ENCODE measurements around the gene TMEM272.
A peak's percentile ranks its signal among the peaks of the same experiment; 100 is the strongest.

Gene TMEM272

DNA sequence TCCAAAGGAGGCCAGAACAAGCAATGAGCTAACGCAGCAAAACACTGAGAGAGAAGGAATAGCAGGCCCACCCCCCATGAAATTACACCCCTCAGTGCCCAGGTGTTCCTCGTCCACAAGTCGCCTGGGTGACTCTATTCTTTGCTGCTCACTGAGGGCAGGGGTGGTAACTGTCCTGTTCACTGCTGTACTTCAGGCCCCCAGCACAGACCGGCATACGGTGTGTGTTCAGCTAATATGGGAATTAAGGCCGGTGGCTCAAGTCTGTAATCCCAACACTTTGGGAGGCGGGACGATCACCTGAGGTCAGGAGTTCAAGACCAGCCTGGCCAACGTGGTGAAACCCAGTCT lies 72.9 kb downstream of the TMEM272 start:
- no peak for TF ChIP-seq Cebpa-rat (IDR thresholded peaks at IDR 0.05)

DNA sequence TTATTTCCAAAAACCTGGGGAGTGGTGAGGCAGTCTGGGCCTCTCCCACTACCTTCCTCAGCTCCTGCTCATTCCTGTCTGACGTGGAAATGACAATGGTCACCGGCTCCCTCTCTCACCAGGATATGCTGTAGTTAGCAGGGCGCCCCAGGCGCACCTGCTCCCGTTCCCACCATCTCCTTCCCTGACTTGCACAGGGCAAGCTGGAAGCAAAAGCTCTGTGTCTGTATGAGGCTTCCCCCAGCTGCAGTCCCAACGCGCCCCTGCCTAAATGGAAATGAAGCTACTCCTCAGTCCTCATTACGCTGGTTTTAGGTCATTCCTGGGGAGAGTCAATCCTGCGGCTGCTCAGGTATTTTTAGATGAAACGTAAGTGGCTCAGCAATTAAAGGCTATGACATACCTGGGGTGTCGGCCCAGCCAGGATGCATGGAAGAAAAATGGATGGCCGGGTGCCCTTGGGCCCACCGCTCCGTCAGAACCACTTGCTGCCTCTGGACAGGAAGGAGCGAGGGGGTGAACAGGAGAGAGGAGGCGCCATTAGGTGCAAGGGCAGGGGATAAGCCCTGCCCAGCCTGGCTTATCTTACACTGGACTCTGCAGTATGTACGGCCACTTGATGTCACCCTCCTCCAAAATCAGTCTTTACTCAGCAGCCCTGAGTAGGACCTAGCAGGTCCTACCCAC lies 73.4 kb downstream of the TMEM272 start:
- H3K36me3 ChIP-seq, result peaks cover 9% of the 10 kb centered on the region; the same call in 1 of the 2 replicates
- H3K27me3 ChIP-seq, result no peaks in the 10 kb centered on the region
- H3K9me3 ChIP-seq, result no peaks in the 10 kb centered on the region
- no peak overlapping the region for H3K4me3 ChIP-seq
- no peaks in the 10 kb centered on the region for H4K20me1 ChIP-seq
- H3K4me1 ChIP-seq, result no peaks in the 10 kb centered on the region
- no peak for TF ChIP-seq Cebpa-rat (IDR thresholded peaks at IDR 0.05)
- no peak overlapping the region for H3K9ac ChIP-seq
- H3K27ac ChIP-seq, result no peak overlapping the region
- H3K4me2 ChIP-seq, result no peak overlapping the region

More for the DNA sequence above, 72.9 kb downstream of the TMEM272 start:
- Histone ChIP-seq H3K27ac (no peak overlapping the region), H3K4me1 (no peaks in the 10 kb centered on the region), H3K36me3 (peaks cover 4% of the 10 kb centered on the region; the same call in 1 of the 2 replicates), H3K4me2 (no peak overlapping the region), H4K20me1 (no peaks in the 10 kb centered on the region), H3K9ac (no peak overlapping the region), H3K4me3 (no peak overlapping the region), H3K9me3 (no peaks in the 10 kb centered on the region), H3K27me3 (no peaks in the 10 kb centered on the region)

- Histone ChIP-seq H3K27ac (no peak overlapping the region), H3K4me1 (no peaks in the 10 kb centered on the region), H3K27me3 (no peaks in the 10 kb centered on the region), H3K9me3 (no peaks in the 10 kb centered on the region), H3K4me2 (no peak overlapping the region), H3K9ac (no peak overlapping the region), H4K20me1 (no peaks in the 10 kb centered on the region), H3K4me3 (no peak overlapping the region), H3K36me3 (peaks cover 14% of the 10 kb centered on the region)
- no peak for TF ChIP-seq Cebpa-rat (IDR thresholded peaks at IDR 0.05)
Observed at GRCh38 chr13:51770681-51771417, 74.1 kb downstream of the TMEM272 start.

DNA sequence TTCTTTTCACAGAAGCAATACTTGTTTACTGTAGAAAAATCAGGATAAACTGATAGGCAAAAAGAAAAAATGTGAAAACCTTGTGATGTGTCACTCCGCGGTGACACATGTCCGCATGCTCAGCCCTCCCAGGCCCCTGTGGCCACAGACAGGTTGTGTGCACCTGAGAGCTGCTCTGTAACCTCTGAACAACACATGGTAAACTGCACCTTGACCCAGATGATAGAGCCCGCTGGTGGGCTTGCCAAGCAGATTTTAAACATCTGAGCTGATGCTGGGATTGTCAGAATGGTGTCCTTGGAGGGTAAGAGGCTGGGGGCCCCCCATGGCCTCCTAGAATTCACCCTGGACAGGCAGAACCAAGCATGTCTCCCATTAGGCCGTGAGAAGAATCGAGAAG lies 74.8 kb downstream of the TMEM272 start:
- H3K9ac ChIP-seq, result no peak overlapping the region
- H4K20me1 ChIP-seq, result no peaks in the 10 kb centered on the region
- H3K4me1 ChIP-seq, result no peaks in the 10 kb centered on the region
- TF ChIP-seq Cebpa-rat (IDR thresholded peaks at IDR 0.05), result no peak
- H3K27me3 ChIP-seq, result no peaks in the 10 kb centered on the region
- no peak overlapping the region for H3K4me3 ChIP-seq
- H3K9me3 ChIP-seq, result no peaks in the 10 kb centered on the region
- no peak overlapping the region for H3K4me2 ChIP-seq
- no peak overlapping the region for H3K27ac ChIP-seq
- H3K36me3 ChIP-seq, result peaks cover 14% of the 10 kb centered on the region

GRCh38 chr13:51769455-51770127 lies 75.4 kb downstream of the TMEM272 start:
- H3K9ac ChIP-seq, result no peak overlapping the region
- H3K27ac ChIP-seq, result no peak overlapping the region
- H3K27me3 ChIP-seq, result no peaks in the 10 kb centered on the region
- H3K4me3 ChIP-seq, result no peak overlapping the region
- H4K20me1 ChIP-seq, result no peaks in the 10 kb centered on the region
- no peaks in the 10 kb centered on the region for H3K9me3 ChIP-seq
- no peak overlapping the region for H3K4me2 ChIP-seq
- peaks cover 14% of the 10 kb centered on the region for H3K36me3 ChIP-seq
- TF ChIP-seq Cebpa-rat (IDR thresholded peaks at IDR 0.05), result no peak
- H3K4me1 ChIP-seq, result peaks cover 4% of the 10 kb centered on the region

DNA sequence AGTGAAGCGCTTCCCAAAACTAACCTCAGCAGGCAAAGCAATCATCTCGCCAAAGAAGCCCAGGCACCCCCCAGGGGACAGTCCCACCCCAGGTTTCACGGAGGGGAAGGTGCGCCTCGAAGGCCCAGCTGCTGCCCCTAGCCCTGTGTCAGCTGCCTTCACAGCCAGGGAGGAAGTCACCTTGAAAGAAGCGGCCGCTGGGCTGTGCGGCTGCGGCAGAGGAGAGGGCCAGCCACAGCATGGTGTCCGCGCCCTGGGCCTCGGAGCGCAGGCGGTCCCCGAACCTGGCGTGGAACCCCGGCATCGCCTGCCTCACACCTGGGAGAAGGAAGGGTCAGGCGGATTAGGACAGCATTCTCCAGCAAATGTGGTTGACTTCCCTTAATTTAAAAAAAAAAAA lies 76.0 kb downstream of the TMEM272 start:
- TF ChIP-seq Cebpa-rat (IDR thresholded peaks at IDR 0.05), result no peak
- Histone ChIP-seq H3K27ac (no peak overlapping the region), H3K9ac (no peak overlapping the region), H3K4me2 (no peak overlapping the region), H4K20me1 (no peaks in the 10 kb centered on the region), H3K9me3 (no peaks in the 10 kb centered on the region), H3K4me1 (peaks cover 10% of the 10 kb centered on the region), H3K4me3 (no peak overlapping the region), H3K27me3 (no peaks in the 10 kb centered on the region), H3K36me3 (peaks cover 14% of the 10 kb centered on the region)

GRCh38 chr13:51768378-51768921 lies 76.5 kb downstream of the TMEM272 start:
- H3K4me2 ChIP-seq, result no peak overlapping the region
- no peaks in the 10 kb centered on the region for H3K9me3 ChIP-seq
- no peaks in the 10 kb centered on the region for H3K27me3 ChIP-seq
- H3K4me3 ChIP-seq, result no peak overlapping the region
- TF ChIP-seq Cebpa-rat (IDR thresholded peaks at IDR 0.05), result no peak
- peaks cover 12% of the 10 kb centered on the region for H3K4me1 ChIP-seq
- H3K27ac ChIP-seq, result no peak overlapping the region
- no peaks in the 10 kb centered on the region for H4K20me1 ChIP-seq
- H3K36me3 ChIP-seq, result peaks cover 15% of the 10 kb centered on the region
- no peak overlapping the region for H3K9ac ChIP-seq

DNA sequence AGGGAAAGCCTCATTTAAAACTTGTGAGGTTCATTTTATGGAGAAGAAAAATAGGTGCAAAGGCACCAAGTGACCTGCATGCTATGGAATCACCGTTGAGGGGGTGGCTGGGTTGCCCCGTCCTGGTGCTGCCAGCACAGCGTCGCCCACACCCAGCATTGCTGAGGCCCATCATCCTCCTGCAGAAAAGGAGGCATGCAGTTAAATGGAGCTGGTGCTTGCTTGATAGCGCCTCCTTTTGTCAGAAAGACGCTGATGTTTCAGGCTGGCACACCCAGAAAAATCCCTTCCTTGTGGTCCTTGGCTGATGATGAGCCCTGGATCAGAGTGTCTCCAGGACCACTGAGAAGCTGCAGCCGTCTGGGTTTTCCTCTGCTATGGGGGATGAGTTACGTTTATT lies 77.9 kb downstream of the TMEM272 start:
- no peak overlapping the region for H3K4me3 ChIP-seq
- no peaks in the 10 kb centered on the region for H3K9me3 ChIP-seq
- no peak overlapping the region for H3K27ac ChIP-seq
- H3K4me1 ChIP-seq, result peaks cover 12% of the 10 kb centered on the region
- peaks cover 24% of the 10 kb centered on the region for H3K36me3 ChIP-seq
- no peaks in the 10 kb centered on the region for H3K27me3 ChIP-seq
- no peak overlapping the region for H3K9ac ChIP-seq
- H4K20me1 ChIP-seq, result no peaks in the 10 kb centered on the region
- no peak overlapping the region for H3K4me2 ChIP-seq
- no peak for TF ChIP-seq Cebpa-rat (IDR thresholded peaks at IDR 0.05)

- Histone ChIP-seq H4K20me1 (no peaks in the 10 kb centered on the region), H3K4me1 (peaks cover 12% of the 10 kb centered on the region), H3K4me3 (no peak overlapping the region), H3K9me3 (no peaks in the 10 kb centered on the region), H3K4me2 (peak overlapping the region; percentile 50), H3K27me3 (no peaks in the 10 kb centered on the region), H3K36me3 (peaks cover 41% of the 10 kb centered on the region), H3K9ac (no peak overlapping the region), H3K27ac (no peak overlapping the region)
- TF ChIP-seq Cebpa-rat (IDR thresholded peaks at IDR 0.05), result no peak
Observed at GRCh38 chr13:51765142-51765515, 79.8 kb downstream of the TMEM272 start.

Measured in BLaER1 (cell line).